Fibroblast of the aortic adventitia (primary cell): ENCODE data around the gene C15orf61. TPM values are rescaled to one million over a fixed set of nuclear protein-coding genes. Genes with fewer than 3 reads are reported as not detected.

Source experiments
- DNase-seq: peaks from one replicate; pipeline ENCODE4 v3.0.0-alpha.2; 2010; ENCODE audit warnings: low read depth
- H3K4me3 ChIP-seq: 2 replicates; pipeline ENCODE4 v1.5.1; 2011; ENCODE audit warnings: low read depth, mild to moderate bottlenecking, control low read depth, low read length, moderate library complexity
- total RNA-seq: library from RNA; depleted of rRNA; stranded (reverse); fragments of >200 nt; gene quantifications from 2 replicates; pipeline ENCODE4 v1.2.3, GENCODE V29; 2012; ENCODE audit warnings: low replicate concordance
- TF ChIP-seq, protein P1 (sequence below): IDR thresholded peaks from 2 replicates; pipeline ENCODE4 v1.5.1; 2011; ENCODE audit warnings: mild to moderate bottlenecking, low read length, control low read depth, inconsistent platforms; ENCODE audit not compliant: insufficient read depth

C15orf61 gene
- total RNA-seq, 1 donor = 5.8 TPM

DNA sequence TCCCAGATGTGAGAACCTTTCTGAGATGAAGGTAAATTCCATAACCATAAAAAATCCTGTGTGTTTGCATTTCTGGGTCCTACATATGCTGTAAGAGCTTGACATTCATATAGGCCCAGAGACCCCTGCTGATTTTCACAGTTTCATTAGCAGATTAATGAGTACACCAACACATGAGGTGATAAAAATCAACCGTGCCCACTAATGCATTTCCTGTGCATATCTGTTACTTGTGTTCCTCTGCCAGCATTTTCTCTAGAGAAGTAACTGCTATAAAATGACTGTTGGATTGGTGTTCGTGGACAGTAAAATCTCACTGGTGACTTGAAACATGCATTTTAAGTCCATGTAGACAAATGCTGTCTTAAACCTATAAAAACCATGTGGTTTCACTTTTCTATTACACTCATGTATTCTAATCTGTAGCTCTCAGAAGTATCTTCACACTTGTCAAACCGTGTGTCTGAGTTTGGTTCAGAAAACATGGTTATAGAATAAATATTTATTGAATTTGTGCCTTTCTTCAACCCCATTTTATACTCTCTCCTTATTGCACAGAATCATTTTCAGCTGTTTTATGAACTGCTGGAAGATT lies 36.1 kb downstream of the C15orf61 start:
- H3K4me3 ChIP-seq = no peak overlapping the region
- DNase-seq = no peak
- TF ChIP-seq, protein P1, sequence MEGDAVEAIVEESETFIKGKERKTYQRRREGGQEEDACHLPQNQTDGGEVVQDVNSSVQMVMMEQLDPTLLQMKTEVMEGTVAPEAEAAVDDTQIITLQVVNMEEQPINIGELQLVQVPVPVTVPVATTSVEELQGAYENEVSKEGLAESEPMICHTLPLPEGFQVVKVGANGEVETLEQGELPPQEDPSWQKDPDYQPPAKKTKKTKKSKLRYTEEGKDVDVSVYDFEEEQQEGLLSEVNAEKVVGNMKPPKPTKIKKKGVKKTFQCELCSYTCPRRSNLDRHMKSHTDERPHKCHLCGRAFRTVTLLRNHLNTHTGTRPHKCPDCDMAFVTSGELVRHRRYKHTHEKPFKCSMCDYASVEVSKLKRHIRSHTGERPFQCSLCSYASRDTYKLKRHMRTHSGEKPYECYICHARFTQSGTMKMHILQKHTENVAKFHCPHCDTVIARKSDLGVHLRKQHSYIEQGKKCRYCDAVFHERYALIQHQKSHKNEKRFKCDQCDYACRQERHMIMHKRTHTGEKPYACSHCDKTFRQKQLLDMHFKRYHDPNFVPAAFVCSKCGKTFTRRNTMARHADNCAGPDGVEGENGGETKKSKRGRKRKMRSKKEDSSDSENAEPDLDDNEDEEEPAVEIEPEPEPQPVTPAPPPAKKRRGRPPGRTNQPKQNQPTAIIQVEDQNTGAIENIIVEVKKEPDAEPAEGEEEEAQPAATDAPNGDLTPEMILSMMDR = no peak

DNA sequence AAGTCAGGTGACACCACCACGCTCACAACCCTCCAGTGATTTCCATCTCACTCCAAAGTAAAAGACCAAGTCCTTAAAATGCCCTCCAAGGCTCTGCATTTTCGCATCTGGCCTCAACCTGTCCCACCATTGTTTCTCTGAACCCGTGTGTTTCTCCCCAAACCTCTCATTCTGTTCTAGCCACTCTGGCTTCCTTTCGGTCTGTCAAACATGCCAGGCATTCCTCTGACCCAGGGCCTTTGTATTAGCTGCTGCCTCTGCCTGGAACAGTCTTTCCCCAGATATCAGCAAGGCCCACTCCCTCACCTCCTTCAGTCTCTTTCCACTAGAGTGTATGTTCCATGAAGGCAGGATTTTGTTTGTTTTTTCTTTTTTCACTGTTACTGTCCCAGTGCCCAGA lies 37.6 kb downstream of the C15orf61 start:
- no peak for DNase-seq
- TF ChIP-seq, protein P1 = no peak
- no peak overlapping the region for H3K4me3 ChIP-seq

DNA sequence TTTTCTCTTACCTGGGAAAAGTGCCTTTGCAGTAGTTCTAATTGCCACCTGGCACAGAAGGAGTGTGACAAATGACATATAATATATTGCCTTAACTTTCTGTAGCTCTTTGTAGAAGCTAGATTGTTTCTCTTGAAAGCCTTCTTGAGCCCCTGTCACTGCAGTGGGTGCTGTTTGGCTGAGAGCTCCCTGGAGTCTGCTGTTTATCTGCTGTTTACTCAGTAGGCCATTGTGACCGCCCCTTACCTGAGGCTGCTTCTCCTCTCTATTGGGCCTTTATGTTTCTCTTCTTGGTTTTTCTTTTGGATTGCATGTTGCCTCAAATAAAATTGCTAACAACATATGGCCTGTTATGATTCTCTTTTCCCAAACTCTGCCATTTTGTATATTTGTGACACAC lies 38.2 kb downstream of the C15orf61 start:
- TF ChIP-seq, protein P1 = no peak
- H3K4me3 ChIP-seq = no peak overlapping the region
- DNase-seq = no peak

DNA sequence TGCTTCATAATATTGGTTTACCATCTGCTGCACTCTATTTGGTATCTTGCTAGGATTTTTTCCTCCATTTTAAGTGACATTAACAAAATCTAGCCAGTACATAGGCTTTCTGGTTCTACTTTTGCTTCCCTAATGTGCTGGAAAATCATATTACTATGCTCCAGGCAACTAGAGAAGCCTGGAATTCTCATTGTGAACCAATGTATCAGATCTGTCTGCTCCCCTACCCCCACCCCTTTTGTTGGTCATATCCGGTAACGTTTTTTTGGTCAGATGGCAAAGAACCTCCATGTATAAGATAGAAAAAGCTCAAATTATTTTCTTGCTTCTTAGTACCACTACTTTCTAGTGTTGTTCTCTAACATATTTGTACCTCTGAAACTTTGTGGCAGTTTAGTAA lies 38.6 kb downstream of the C15orf61 start:
- TF ChIP-seq, protein P1 = no peak
- H3K4me3 ChIP-seq = no peak overlapping the region
- DNase-seq = no peak

DNA sequence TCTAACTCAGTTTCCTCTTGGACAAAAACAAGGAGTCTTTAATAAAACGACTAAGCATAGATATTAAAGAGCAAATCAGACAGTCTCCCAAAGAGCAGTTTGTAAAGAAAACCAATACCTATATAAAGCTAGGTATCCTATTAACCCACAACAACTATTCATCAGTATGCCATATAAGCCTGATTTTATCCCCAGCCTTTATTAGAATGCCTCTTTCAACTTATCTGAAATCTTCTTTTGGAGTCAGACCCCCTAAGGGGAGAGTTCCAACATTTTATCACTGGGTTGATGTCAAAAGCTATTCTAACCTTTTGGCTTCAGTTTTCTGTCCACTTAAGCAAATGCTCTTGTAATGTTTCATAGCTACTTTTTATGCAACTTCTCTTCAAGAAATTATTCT lies 39.4 kb downstream of the C15orf61 start:
- H3K4me3 ChIP-seq = no peak overlapping the region
- TF ChIP-seq, protein P1 = no peak
- DNase-seq = no peak

DNA sequence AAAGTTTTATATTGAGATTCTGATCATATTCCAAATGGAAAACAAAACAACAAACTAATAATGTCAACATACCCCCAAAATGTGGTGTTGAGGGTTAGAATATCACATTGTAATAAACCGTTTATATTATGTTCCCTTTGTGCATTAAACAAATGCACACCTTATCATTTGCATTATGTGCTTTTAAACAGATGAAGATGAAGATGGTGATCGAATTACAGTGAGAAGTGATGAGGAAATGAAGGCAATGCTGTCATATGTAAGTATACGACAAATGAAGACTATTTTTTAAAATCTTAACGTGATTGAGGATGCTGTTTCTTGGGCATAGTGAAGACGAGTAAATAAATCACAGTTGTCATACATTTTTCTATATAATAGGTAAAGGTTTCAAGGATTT lies 42.2 kb downstream of the C15orf61 start:
- TF ChIP-seq, protein P1 = no peak
- H3K4me3 ChIP-seq = no peak overlapping the region
- no peak for DNase-seq
